H1 (cell line): ENCODE results near the gene MYD88. TPM values are rescaled to one million over a fixed set of nuclear protein-coding genes. Genes with fewer than 3 reads are reported as not detected.

Experiments used
- CTCF ChIA-PET: fragments of 300-600 bp; sonication (Branson Sonifier 250); formaldehyde crosslinking; loops from one replicate; lab custom pipeline; 2021; ENCODE audit not compliant: partially characterized antibody; lab: Charles Lee
- POLR2A ChIA-PET: fragments of 300-600 bp; sonication (Branson Sonifier 250); formaldehyde crosslinking; loops from one replicate; lab custom pipeline; 2021; ENCODE audit warnings: inconsistent platforms; ENCODE audit not compliant: partially characterized antibody; lab: Charles Lee
- DNase-seq, 2 experiments: peaks; one replicate each; pipeline versions ENCODE4 v3.0.0 to v3.0.0-alpha.2; 2010 to 2022; ENCODE audit warnings: low spot score in 2 of 2, low read depth in 1 of 2, mixed read lengths in 1 of 2
- FAIRE-seq: peaks from 2 replicates; lab custom pipeline; 2011; peaks lifted over from hg19 to GRCh38; lab: Jason Lieb, UNC
- H2AFZ ChIP-seq: 2 replicates; pipeline ENCODE4 v1.8.1; 2012; ENCODE audit warnings: low read length, inconsistent platforms
- H2AK5ac ChIP-seq: 2 replicates; pipeline ENCODE4 v1.6.1; 2013; ENCODE audit warnings: low read depth, low read length
- H2BK120ac ChIP-seq: replicated peaks from 2 replicates; pipeline ENCODE3; 2013; ENCODE audit warnings: low read depth, low read length, inconsistent platforms
- H2BK12ac ChIP-seq: 2 replicates; pipeline ENCODE4 v1.6.1; 2013; ENCODE audit warnings: low read depth, low read length
- H2BK15ac ChIP-seq: 2 replicates; pipeline ENCODE4 v1.6.1; 2013; ENCODE audit warnings: low read length
- H2BK20ac ChIP-seq: 2 replicates; pipeline ENCODE4 v1.6.1; 2013; ENCODE audit warnings: low read length
- H2BK5ac ChIP-seq: 2 replicates; pipeline ENCODE4 v1.6.1; 2013; ENCODE audit warnings: low read depth, low read length
- H3K14ac ChIP-seq: 2 replicates; pipeline ENCODE4 v1.6.1; 2013; ENCODE audit warnings: inconsistent platforms; ENCODE audit not compliant: insufficient read length
- H3K18ac ChIP-seq: 2 replicates; pipeline ENCODE4 v1.6.1; 2013; ENCODE audit warnings: low read length; ENCODE audit errors: extremely low read depth
- H3K23ac ChIP-seq: 2 replicates; pipeline ENCODE4 v1.6.1; 2013; ENCODE audit warnings: inconsistent platforms; ENCODE audit not compliant: insufficient read length
- H3K23me2 ChIP-seq: 2 replicates; pipeline ENCODE4 v1.6.1; 2013; ENCODE audit warnings: low read depth, low read length
- H3K27ac ChIP-seq: 2 replicates; pipeline ENCODE4 v1.6.1; 2011; ENCODE audit warnings: low read depth, low read length, inconsistent platforms
- H3K27me3 ChIP-seq, 4 experiments: replicated peaks in 1 of 4; 1 replicate in 1 of 4; 2 replicates in 3 of 4; pipeline versions ENCODE4 v1.6.1 to v1.8.1; 2011 to 2013; ENCODE audit warnings: low read length in 3 of 4, mild to moderate bottlenecking in 3 of 4, inconsistent platforms in 2 of 4, mixed read lengths in 2 of 4, moderate library complexity in 1 of 4; ENCODE audit not compliant: control insufficient read depth in 3 of 4, insufficient read depth in 3 of 4; ENCODE audit errors: extremely low read depth in 1 of 4
- H3K36me3 ChIP-seq, 4 experiments: 2 replicates each; pipeline versions ENCODE4 v1.6.1 to v1.8.1; 2011 to 2013; ENCODE audit warnings: mild to moderate bottlenecking in 4 of 4, low read length in 3 of 4, moderate library complexity in 2 of 4, control low read depth in 1 of 4, inconsistent platforms in 1 of 4; ENCODE audit not compliant: insufficient read depth in 4 of 4, control insufficient read depth in 2 of 4
- H3K4ac ChIP-seq: replicated peaks from 2 replicates; pipeline ENCODE3; 2013; ENCODE audit warnings: low read length, low read depth, mixed read lengths, inconsistent platforms; ENCODE audit not compliant: insufficient read length
- H3K4me1 ChIP-seq, 4 experiments: replicated peaks in 1 of 4; 1 replicate in 1 of 4; 2 replicates in 3 of 4; pipeline versions ENCODE4 v1.6.1 to v1.8.1; 2011 to 2013; ENCODE audit warnings: low read length in 3 of 4, inconsistent platforms in 2 of 4, mixed read lengths in 1 of 4; ENCODE audit not compliant: insufficient read depth in 4 of 4, control insufficient read depth in 3 of 4
- H3K4me2 ChIP-seq, 2 experiments: 2 replicates each; pipeline versions ENCODE4 v1.6.1 to v1.8.1; 2011 to 2013; ENCODE audit warnings: low read depth in 2 of 2, low read length in 2 of 2, control low read depth in 1 of 2, inconsistent platforms in 1 of 2, mild to moderate bottlenecking in 1 of 2; ENCODE audit not compliant: insufficient read depth in 1 of 2
- H3K4me3 ChIP-seq, 4 experiments: fragments of 200-600, 300-600 bp in 1 of 4; sonication (generic), shearing (Covaris generic), sonication (Bioruptor Twin) in 1 of 4; 2 replicates each; pipeline versions ENCODE4 v1.5.1 to v1.8.1; 2011 to 2016; ENCODE audit warnings: low read length in 4 of 4, low read depth in 3 of 4, control low read depth in 2 of 4, inconsistent platforms in 2 of 4, mild to moderate bottlenecking in 2 of 4, mixed read lengths in 1 of 4, moderate library complexity in 1 of 4; ENCODE audit not compliant: insufficient read depth in 2 of 4; ENCODE audit errors: extremely low read depth in 1 of 4
- H3K56ac ChIP-seq: replicated peaks from 2 replicates; pipeline ENCODE3; 2013; ENCODE audit warnings: low read depth, mild to moderate bottlenecking, mixed read lengths, low read length, inconsistent platforms; ENCODE audit not compliant: insufficient read length
- H3K79me1 ChIP-seq: 2 replicates; pipeline ENCODE4 v1.6.1; 2013; ENCODE audit warnings: low read depth, low read length, control low read depth
- H3K79me2 ChIP-seq, 2 experiments: 2 replicates each; pipeline versions ENCODE4 v1.6.1 to v1.8.1; 2012 to 2013; ENCODE audit warnings: low read length in 2 of 2, mild to moderate bottlenecking in 2 of 2, inconsistent platforms in 1 of 2; ENCODE audit not compliant: insufficient read depth in 2 of 2, control insufficient read depth in 1 of 2
- H3K9ac ChIP-seq, 4 experiments: replicated peaks in 1 of 4; 1 replicate in 1 of 4; 2 replicates in 3 of 4; pipeline versions ENCODE4 v1.6.1 to v1.8.1; 2011 to 2013; ENCODE audit warnings: low read depth in 3 of 4, low read length in 3 of 4, control low read depth in 2 of 4, mild to moderate bottlenecking in 2 of 4, moderate library complexity in 2 of 4, inconsistent platforms in 1 of 4; ENCODE audit errors: extremely low read depth in 1 of 4
- H3K9me3 ChIP-seq, 2 experiments: 2 replicates each; pipeline versions ENCODE4 v1.6.1 to v1.8.1; 2012 to 2013; ENCODE audit warnings: mild to moderate bottlenecking in 2 of 2, moderate library complexity in 2 of 2, control low read depth in 1 of 2, inconsistent platforms in 1 of 2, low read depth in 1 of 2, low read length in 1 of 2, mixed read lengths in 1 of 2; ENCODE audit not compliant: insufficient read depth in 2 of 2
- H4K20me1 ChIP-seq, 2 experiments: replicated peaks in 1 of 2; 2 replicates each; pipeline versions ENCODE3 to v1.8.1; 2011 to 2013; ENCODE audit warnings: inconsistent platforms in 2 of 2, low read length in 2 of 2, mild to moderate bottlenecking in 1 of 2; ENCODE audit not compliant: insufficient read depth in 2 of 2, control insufficient read depth in 1 of 2
- H4K5ac ChIP-seq: 2 replicates; pipeline ENCODE4 v1.6.1; 2013; ENCODE audit warnings: low read length, low read depth, mixed read lengths, inconsistent platforms; ENCODE audit not compliant: insufficient read length
- H4K8ac ChIP-seq: 2 replicates; pipeline ENCODE4 v1.8.0; 2013; ENCODE audit warnings: mild to moderate bottlenecking, moderate library complexity, low read length, inconsistent platforms; ENCODE audit not compliant: insufficient read depth; ENCODE audit errors: extremely low read depth
- H4K91ac ChIP-seq: replicated peaks from 2 replicates; pipeline ENCODE3; 2013; ENCODE audit warnings: low read length, mixed read lengths, inconsistent platforms; ENCODE audit not compliant: insufficient read length
- CTBP2 ChIP-seq: IDR thresholded peaks from 2 replicates; pipeline ENCODE4 v1.7.0; 2011; ENCODE audit warnings: borderline replicate concordance, mild to moderate bottlenecking, moderate library complexity, mixed read lengths, low read length; ENCODE audit not compliant: insufficient read depth, insufficient read length
- MAX ChIP-seq: IDR thresholded peaks from 2 replicates; pipeline ENCODE4 v1.6.1; 2012; ENCODE audit warnings: inconsistent platforms
- SIX5 ChIP-seq: IDR thresholded peaks from 2 replicates; pipeline ENCODE4 v1.6.1; 2011; ENCODE audit warnings: mild to moderate bottlenecking, low read depth, low read length
- TEAD4 ChIP-seq: IDR thresholded peaks from 2 replicates; pipeline ENCODE4 v1.6.1; 2012; ENCODE audit warnings: low read depth, low read length, inconsistent platforms, mixed read lengths
- WGBS, 2 experiments: shearing (Covaris generic) in 1 of 2; methylation state at CpG; one replicate each; pipeline versions ENCODE4 v1.1.6 to v1.1.7; 2013 to 2015; ENCODE audit warnings: low lambda C conversion rate in 2 of 2, mixed read lengths in 2 of 2, inconsistent platforms in 1 of 2, low coverage in 1 of 2, missing lambda C conversion rate in 1 of 2; ENCODE audit not compliant: insufficient replicate concordance in 2 of 2, insufficient coverage in 1 of 2, insufficient read length in 1 of 2; ENCODE audit errors: extremely low coverage in 1 of 2, missing lambda C conversion rate in 1 of 2; 5-methylcytosine and 5-hydroxymethylcytosine counted together
- polyA plus RNA-seq, 7 experiments: library from polyadenylated mRNA; depleted of rRNA in 3 of 7; stranded (reverse) in 5 of 7; unstranded in 2 of 7; fragments of >200 nt in 5 of 7; fragments of 200-250 nt in 2 of 7; gene quantifications; 1 replicate in 5 of 7; 2 replicates in 1 of 7; 4 replicates in 1 of 7; pipeline versions ENCODE4 v1.2.1 to v1.2.3, GENCODE V29; 2011 to 2013; ENCODE audit warnings: missing spikeins in 2 of 7, mixed read lengths in 2 of 7
- total RNA-seq: library from RNA; stranded (reverse); fragmentation: NEBNext Ultra II Directional; extraction: Animal tissue kit (Norgen Biotek cat#: 25700); gene quantifications from 2 replicates; pipeline ENCODE4 v1.2.1, GENCODE V29; 2021
- TF ChIP-seq, protein P1 (sequence below), 3 experiments: IDR thresholded peaks; 1 replicate in 2 of 3; 2 replicates in 1 of 3; pipeline versions ENCODE4 v1.5.1 to v1.6.1; 2011; ENCODE audit warnings: low read length in 3 of 3, mild to moderate bottlenecking in 3 of 3, inconsistent platforms in 2 of 3, low read depth in 1 of 3, moderate library complexity in 1 of 3; ENCODE audit not compliant: insufficient read depth in 1 of 3; ENCODE audit errors: control extremely low read depth in 1 of 3
- TF ChIP-seq, protein P2 (sequence below): IDR thresholded peaks from 2 replicates; pipeline ENCODE4 v1.6.1; 2012; ENCODE audit warnings: inconsistent platforms

Gene MYD88
- total and polyA plus RNA-seq, 2 of the 8 experiments (the other 6 are each of a cell fraction or from before 2014, with no cell fraction given): 22.1 to 22.5 TPM

- peaks cover 7 to 16% (median 13%) of the 10 kb centered on the region in 4 experiments for H3K4me1 ChIP-seq
- H3K9ac ChIP-seq: peak overlapping the region in 3 of 4 experiments; percentile 37 to 73 (median 72); a peak in 5 of 7 replicates
- H2BK5ac ChIP-seq: peak overlapping the region; percentile 87
- H3K23me2 ChIP-seq: peaks cover 21% of the 10 kb centered on the region
- peak overlapping the region; percentile 48 for H2BK120ac ChIP-seq
- peak overlapping the region; percentile 46 for H3K4ac ChIP-seq
- H2BK20ac ChIP-seq: no peak overlapping the region
- no peak overlapping the region for H2AK5ac ChIP-seq
- 20% methylated on average over 20 of the region's 22 CpGs; no CpG with 5 or more reads in 1 of the 2 experiments for WGBS, 2 experiments
- H4K5ac ChIP-seq: peak overlapping the region; percentile 59
- no peaks in the 10 kb centered on the region for H3K27me3 ChIP-seq
- no peaks in the 10 kb centered on the region for H3K9me3 ChIP-seq
- no peak for FAIRE-seq
- H3K36me3 ChIP-seq: peaks cover 3 to 22% (median 14%) of the 10 kb centered on the region in 4 experiments; a peak in 6 of 8 replicates
- ChIA-PET CTCF (interaction anchor here (0.7 to 8.1 kb wide), 7 partner anchors 16 to 208 kb away, joined by 3 to 52 read pairs (median 4); no protein-coding TSS in a partner anchor), POLR2A (interaction anchor here (0.8 to 3.7 kb wide), 13 partner anchors 11 to 359 kb away, joined by 3 to 38 read pairs (median 3); partner anchors contain the start of genes EXOG and OXSR1)
- peak overlapping the region; percentile 88 for H4K91ac ChIP-seq
- H2BK15ac ChIP-seq: peak overlapping the region; percentile 34
- DNase-seq: peak in 1 of 2 experiments; percentile 71
- peak overlapping the region; percentile 89; the same call in 1 of the 2 replicates for H3K18ac ChIP-seq
- H3K27ac ChIP-seq: peak overlapping the region; percentile 27; the same call in 1 of the 2 replicates
- H2AFZ ChIP-seq: peak overlapping the region; percentile 43; the same call in 1 of the 2 replicates
- no peak overlapping the region for H3K23ac ChIP-seq
- peak overlapping the region; percentile 96 for H4K8ac ChIP-seq
- H4K20me1 ChIP-seq: peaks cover under 1 to 2% of the 10 kb centered on the region in 2 experiments
- peak overlapping the region; percentile 96 for H2BK12ac ChIP-seq
- peak overlapping the region; percentile 5 for H3K56ac ChIP-seq
- H3K4me2 ChIP-seq: peak overlapping the region; percentile 64 to 95
- H3K79me1 ChIP-seq: no peaks in the 10 kb centered on the region; the same call in 1 of the 2 replicates
- H3K14ac ChIP-seq: no peak overlapping the region
- H3K4me3 ChIP-seq: peak overlapping the region; percentile 73 to 87 (median 84)
- peaks cover 0 to 12% of the 10 kb centered on the region in 2 experiments; a peak in 1 of 4 replicates for H3K79me2 ChIP-seq
- TF ChIP-seq, protein P1, sequence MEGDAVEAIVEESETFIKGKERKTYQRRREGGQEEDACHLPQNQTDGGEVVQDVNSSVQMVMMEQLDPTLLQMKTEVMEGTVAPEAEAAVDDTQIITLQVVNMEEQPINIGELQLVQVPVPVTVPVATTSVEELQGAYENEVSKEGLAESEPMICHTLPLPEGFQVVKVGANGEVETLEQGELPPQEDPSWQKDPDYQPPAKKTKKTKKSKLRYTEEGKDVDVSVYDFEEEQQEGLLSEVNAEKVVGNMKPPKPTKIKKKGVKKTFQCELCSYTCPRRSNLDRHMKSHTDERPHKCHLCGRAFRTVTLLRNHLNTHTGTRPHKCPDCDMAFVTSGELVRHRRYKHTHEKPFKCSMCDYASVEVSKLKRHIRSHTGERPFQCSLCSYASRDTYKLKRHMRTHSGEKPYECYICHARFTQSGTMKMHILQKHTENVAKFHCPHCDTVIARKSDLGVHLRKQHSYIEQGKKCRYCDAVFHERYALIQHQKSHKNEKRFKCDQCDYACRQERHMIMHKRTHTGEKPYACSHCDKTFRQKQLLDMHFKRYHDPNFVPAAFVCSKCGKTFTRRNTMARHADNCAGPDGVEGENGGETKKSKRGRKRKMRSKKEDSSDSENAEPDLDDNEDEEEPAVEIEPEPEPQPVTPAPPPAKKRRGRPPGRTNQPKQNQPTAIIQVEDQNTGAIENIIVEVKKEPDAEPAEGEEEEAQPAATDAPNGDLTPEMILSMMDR (IDR thresholded peaks at IDR 0.05; ENCODE audit: control extremely low read depth in 1 of 3, insufficient read depth in 1 of 3, low read depth in 1 of 3, low read length in 3 of 3): peak in 1 of 3 experiments; percentile 22; a peak in 1 of 4 replicates
- TF ChIP-seq SIX5: no peak
- TF ChIP-seq, protein P2, sequence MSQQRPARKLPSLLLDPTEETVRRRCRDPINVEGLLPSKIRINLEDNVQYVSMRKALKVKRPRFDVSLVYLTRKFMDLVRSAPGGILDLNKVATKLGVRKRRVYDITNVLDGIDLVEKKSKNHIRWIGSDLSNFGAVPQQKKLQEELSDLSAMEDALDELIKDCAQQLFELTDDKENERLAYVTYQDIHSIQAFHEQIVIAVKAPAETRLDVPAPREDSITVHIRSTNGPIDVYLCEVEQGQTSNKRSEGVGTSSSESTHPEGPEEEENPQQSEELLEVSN: peak; percentile 33; the same call in 1 of the 2 replicates
- TF ChIP-seq TEAD4: peak; percentile 82
- 0 out of 2 replicates have a peak, but pooled peaks have one; percentile 25 for TF ChIP-seq MAX
- TF ChIP-seq CTBP2: no peak
These were observed 679 bp upstream of the MYD88 start for GRCh38 chr3:38137615-38138348.
